Mesenchymal stem cell (in vitro differentiated cells and primary cell): Measurements from ENCODE around the gene GPR137C.

Experiments used
- DNase-seq: peaks from one replicate; pipeline ENCODE4 v3.0.0-alpha.2; 2013
- H2AFZ ChIP-seq: one replicate; pipeline ENCODE4 v1.6.1; 2013; ENCODE audit warnings: low read depth, mild to moderate bottlenecking, control low read depth, inconsistent platforms, low read length, moderate library complexity
- H2AK5ac ChIP-seq: 2 replicates; pipeline ENCODE4 v1.6.1; 2013; ENCODE audit warnings: low read length, moderate library complexity, mild to moderate bottlenecking, inconsistent platforms; ENCODE audit not compliant: severe bottlenecking
- H2BK120ac ChIP-seq: one replicate; pipeline ENCODE4 v1.6.1; 2013; ENCODE audit warnings: low read depth, mild to moderate bottlenecking, inconsistent platforms, low read length, moderate library complexity
- H2BK12ac ChIP-seq, 2 experiments: one replicate each; pipeline ENCODE4 v1.6.1; 2013; ENCODE audit warnings: inconsistent platforms in 2 of 2, low read length in 2 of 2, mild to moderate bottlenecking in 2 of 2, moderate library complexity in 2 of 2, control low read depth in 1 of 2
- H2BK15ac ChIP-seq: one replicate; pipeline ENCODE4 v1.6.1; 2013; ENCODE audit warnings: mild to moderate bottlenecking, low read depth, inconsistent platforms; ENCODE audit not compliant: poor library complexity, severe bottlenecking
- H2BK5ac ChIP-seq: 2 replicates; pipeline ENCODE4 v1.6.1; 2013; ENCODE audit warnings: low read depth, mild to moderate bottlenecking, low read length, control low read depth, inconsistent platforms; ENCODE audit not compliant: poor library complexity, severe bottlenecking
- H3K14ac ChIP-seq, 2 experiments: one replicate each; pipeline ENCODE4 v1.6.1; 2013; ENCODE audit warnings: inconsistent platforms in 2 of 2, low read length in 2 of 2, control low read depth in 1 of 2, mild to moderate bottlenecking in 1 of 2, moderate library complexity in 1 of 2
- H3K18ac ChIP-seq, 2 experiments: one replicate each; pipeline ENCODE4 v1.6.1; 2013; ENCODE audit warnings: inconsistent platforms in 2 of 2, low read length in 2 of 2, control low read depth in 1 of 2, low read depth in 1 of 2, mild to moderate bottlenecking in 1 of 2
- H3K23ac ChIP-seq, 2 experiments: one replicate each; pipeline ENCODE4 v1.6.1; 2013; ENCODE audit warnings: inconsistent platforms in 2 of 2, low read length in 2 of 2, mild to moderate bottlenecking in 2 of 2, moderate library complexity in 2 of 2, control low read depth in 1 of 2
- H3K27ac ChIP-seq: 2 replicates; pipeline ENCODE4 v1.5.1; 2013; ENCODE audit warnings: mild to moderate bottlenecking, moderate library complexity, low read length, control low read depth, inconsistent platforms; ENCODE audit not compliant: poor library complexity, severe bottlenecking
- H3K27me3 ChIP-seq, 2 experiments: 2 replicates each; pipeline versions ENCODE4 v1.6.1 to v1.7.0; 2013; ENCODE audit warnings: low read length in 2 of 2, mild to moderate bottlenecking in 2 of 2, moderate library complexity in 2 of 2, control low read depth in 1 of 2, inconsistent platforms in 1 of 2; ENCODE audit not compliant: control insufficient read depth in 1 of 2, insufficient read depth in 1 of 2
- H3K36me3 ChIP-seq, 2 experiments: 2 replicates each; pipeline versions ENCODE4 v1.6.1 to v1.7.0; 2013; ENCODE audit warnings: low read length in 2 of 2, control low read depth in 1 of 2, inconsistent platforms in 1 of 2, low read depth in 1 of 2, mild to moderate bottlenecking in 1 of 2; ENCODE audit not compliant: insufficient read depth in 2 of 2, control insufficient read depth in 1 of 2
- H3K4ac ChIP-seq, 2 experiments: one replicate each; pipeline ENCODE4 v1.6.1; 2013; ENCODE audit warnings: inconsistent platforms in 2 of 2, low read length in 2 of 2, mild to moderate bottlenecking in 2 of 2, moderate library complexity in 2 of 2, control low read depth in 1 of 2, low read depth in 1 of 2
- H3K4me1 ChIP-seq: 2 replicates; pipeline ENCODE4 v1.6.1; 2013; ENCODE audit warnings: low read depth, low read length, control low read depth; ENCODE audit not compliant: control insufficient read depth, insufficient read depth
- H3K4me2 ChIP-seq: 2 replicates; pipeline ENCODE4 v1.6.1; 2013; ENCODE audit warnings: low read length, mild to moderate bottlenecking, inconsistent platforms; ENCODE audit not compliant: poor library complexity, severe bottlenecking
- H3K4me3 ChIP-seq, 2 experiments: 2 replicates each; pipeline versions ENCODE4 v1.5.1 to v1.7.0; 2013; ENCODE audit warnings: low read length in 2 of 2, mild to moderate bottlenecking in 2 of 2, control low read depth in 1 of 2, low read depth in 1 of 2; ENCODE audit not compliant: insufficient read depth in 1 of 2
- H3K79me1 ChIP-seq: replicated peaks from 2 replicates; pipeline ENCODE4 v1.6.1; 2013; ENCODE audit warnings: mild to moderate bottlenecking, control low read depth, low read length, inconsistent platforms; ENCODE audit not compliant: poor library complexity, severe bottlenecking
- H3K9ac ChIP-seq: 2 replicates; pipeline ENCODE4 v1.7.0; 2013; ENCODE audit warnings: mild to moderate bottlenecking, low read length, moderate library complexity
- H3K9me3 ChIP-seq: 2 replicates; pipeline ENCODE4 v1.7.0; 2013; ENCODE audit warnings: mild to moderate bottlenecking, low read length; ENCODE audit not compliant: control insufficient read depth
- H4K8ac ChIP-seq: one replicate; pipeline ENCODE4 v1.6.1; 2013; ENCODE audit warnings: inconsistent platforms, mild to moderate bottlenecking, low read length, moderate library complexity
- H4K91ac ChIP-seq: one replicate; pipeline ENCODE4 v1.6.1; 2013; ENCODE audit warnings: mild to moderate bottlenecking, low read length, inconsistent platforms
- WGBS: methylation state at CpG from one replicate; pipeline ENCODE4 v1.1.7; 2013; ENCODE audit warnings: mixed read lengths; 5-methylcytosine and 5-hydroxymethylcytosine counted together

Gene GPR137C

GRCh38 chr14:52598568-52598967 lies 45.9 kb downstream of the GPR137C start:
- Histone ChIP-seq H2BK5ac (no peak overlapping the region), H3K27me3 (no peaks in the 10 kb centered on the region), H3K14ac (no peak overlapping the region), H3K18ac (no peak overlapping the region), H2AK5ac (no peak overlapping the region), H3K9ac (no peak overlapping the region), H3K27ac (no peak overlapping the region), H4K8ac (no peak overlapping the region), H3K79me1 (no peaks in the 10 kb centered on the region), H3K4ac (no peak overlapping the region), H3K9me3 (no peaks in the 10 kb centered on the region), H2BK12ac (no peak overlapping the region), H2BK120ac (no peak overlapping the region), H3K36me3 (no peaks in the 10 kb centered on the region), H3K4me3 (no peak overlapping the region), H3K23ac (no peak overlapping the region), H3K4me1 (no peaks in the 10 kb centered on the region), H2AFZ (no peak overlapping the region), H4K91ac (no peak overlapping the region), H2BK15ac (no peak overlapping the region), H3K4me2 (no peak overlapping the region)
- WGBS, result no CpG with 5 or more reads among the region's 1 CpG
- DNase-seq, result no peak

GRCh38 chr14:52599974-52600373 lies 47.3 kb downstream of the GPR137C start:
- Histone ChIP-seq H2AFZ (no peak overlapping the region), H2BK5ac (no peak overlapping the region), H2BK12ac (no peak overlapping the region), H3K23ac (no peak overlapping the region), H3K18ac (no peak overlapping the region), H3K4ac (no peak overlapping the region), H4K91ac (no peak overlapping the region), H3K27me3 (no peaks in the 10 kb centered on the region), H3K36me3 (no peaks in the 10 kb centered on the region), H3K27ac (no peak overlapping the region), H3K9me3 (peaks cover 11% of the 10 kb centered on the region), H3K9ac (no peak overlapping the region), H2BK120ac (no peak overlapping the region), H3K4me2 (no peak overlapping the region), H4K8ac (no peak overlapping the region), H2BK15ac (no peak overlapping the region), H3K4me1 (no peaks in the 10 kb centered on the region), H3K79me1 (no peaks in the 10 kb centered on the region), H3K4me3 (no peak overlapping the region), H3K14ac (no peak overlapping the region), H2AK5ac (no peak overlapping the region)
- no peak for DNase-seq
- 100% methylated on average over 2 of the region's 3 CpGs for WGBS

- no peak overlapping the region for H4K91ac ChIP-seq
- H2AFZ ChIP-seq, result no peak overlapping the region
- no peak overlapping the region for H3K4ac ChIP-seq
- no peak overlapping the region for H3K9ac ChIP-seq
- H3K4me1 ChIP-seq, result no peaks in the 10 kb centered on the region
- H4K8ac ChIP-seq, result no peak overlapping the region
- no peak overlapping the region for H3K27ac ChIP-seq
- H2AK5ac ChIP-seq, result no peak overlapping the region
- 95% methylated on average over 1 of the region's 1 CpG for WGBS
- H2BK12ac ChIP-seq, result no peak overlapping the region
- H3K14ac ChIP-seq, result no peak overlapping the region
- no peak overlapping the region for H3K4me2 ChIP-seq
- no peak overlapping the region for H3K18ac ChIP-seq
- no peaks in the 10 kb centered on the region for H3K27me3 ChIP-seq
- peaks cover 16% of the 10 kb centered on the region for H3K9me3 ChIP-seq
- no peaks in the 10 kb centered on the region for H3K79me1 ChIP-seq
- no peak overlapping the region for H3K23ac ChIP-seq
- H3K4me3 ChIP-seq, result no peak overlapping the region
- no peak overlapping the region for H2BK15ac ChIP-seq
- no peak for DNase-seq
- no peaks in the 10 kb centered on the region for H3K36me3 ChIP-seq
- H2BK5ac ChIP-seq, result no peak overlapping the region
- H2BK120ac ChIP-seq, result no peak overlapping the region
Measured at GRCh38 chr14:52602131-52602530, 49.5 kb downstream of the GPR137C start.

GRCh38 chr14:52607061-52607460 lies 54.4 kb downstream of the GPR137C start:
- H2BK120ac ChIP-seq, result no peak overlapping the region
- H4K91ac ChIP-seq, result no peak overlapping the region
- no peak overlapping the region for H3K9ac ChIP-seq
- no peak overlapping the region for H2BK15ac ChIP-seq
- H3K9me3 ChIP-seq, result peaks cover 16% of the 10 kb centered on the region
- H2BK5ac ChIP-seq, result no peak overlapping the region
- no peak overlapping the region for H4K8ac ChIP-seq
- H3K4me1 ChIP-seq, result no peaks in the 10 kb centered on the region
- no peak overlapping the region for H3K23ac ChIP-seq
- H3K36me3 ChIP-seq, result no peaks in the 10 kb centered on the region
- WGBS, result no CpG with 5 or more reads among the region's 1 CpG
- H2BK12ac ChIP-seq, result no peak overlapping the region
- DNase-seq, result no peak
- H3K27ac ChIP-seq, result no peak overlapping the region
- no peak overlapping the region for H2AK5ac ChIP-seq
- H3K14ac ChIP-seq, result no peak overlapping the region
- no peak overlapping the region for H3K4me3 ChIP-seq
- H3K4ac ChIP-seq, result no peak overlapping the region
- H2AFZ ChIP-seq, result no peak overlapping the region
- H3K18ac ChIP-seq, result no peak overlapping the region
- no peaks in the 10 kb centered on the region for H3K79me1 ChIP-seq
- no peaks in the 10 kb centered on the region for H3K27me3 ChIP-seq
- H3K4me2 ChIP-seq, result no peak overlapping the region
